GM15510 (cell line): ENCODE data around the gene DYNC1I1.

Experiments
- POLR2A ChIP-seq: IDR thresholded peaks from 3 replicates; pipeline ENCODE4 v1.6.1; 2011; ENCODE audit warnings: borderline replicate concordance; ENCODE audit not compliant: insufficient read length; ENCODE audit errors: extremely low read depth

DYNC1I1 gene

GRCh38 chr7:95901006-95901405 lies 128.7 kb downstream of the DYNC1I1 start:
- no peak for TF ChIP-seq POLR2A

GRCh38 chr7:95904099-95904498 lies 131.7 kb downstream of the DYNC1I1 start:
- TF ChIP-seq POLR2A = no peak

GRCh38 chr7:95905167-95905566 lies 132.8 kb downstream of the DYNC1I1 start:
- TF ChIP-seq POLR2A = no peak

GRCh38 chr7:95906851-95907250 lies 134.5 kb downstream of the DYNC1I1 start:
- no peak for TF ChIP-seq POLR2A

- TF ChIP-seq POLR2A = no peak
Observed at GRCh38 chr7:95907337-95907736, 135.0 kb downstream of the DYNC1I1 start.

- no peak for TF ChIP-seq POLR2A
Observed at GRCh38 chr7:95908499-95908898, 136.1 kb downstream of the DYNC1I1 start.

DNA sequence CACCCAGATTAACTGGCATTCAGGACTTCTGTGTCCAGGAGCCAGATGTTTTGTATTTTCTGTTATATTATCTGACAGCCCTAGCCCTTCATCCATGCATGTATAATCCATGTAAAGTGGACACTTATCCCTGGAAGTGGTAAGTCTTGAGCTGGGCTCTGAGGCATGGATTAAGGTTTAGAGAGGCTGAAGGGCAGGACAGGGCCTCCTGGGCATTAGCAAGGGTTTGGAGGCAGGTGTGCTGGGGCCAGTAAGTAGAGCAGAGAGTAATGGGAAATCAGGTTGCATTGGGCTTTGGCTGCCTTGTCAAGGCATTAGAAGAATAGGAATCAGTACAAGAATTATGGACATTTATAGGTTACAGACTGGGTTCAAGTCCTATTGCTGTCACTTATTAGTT lies 138.0 kb downstream of the DYNC1I1 start:
- no peak for TF ChIP-seq POLR2A

GRCh38 chr7:95915731-95916130 lies 143.4 kb downstream of the DYNC1I1 start:
- no peak for TF ChIP-seq POLR2A

DNA sequence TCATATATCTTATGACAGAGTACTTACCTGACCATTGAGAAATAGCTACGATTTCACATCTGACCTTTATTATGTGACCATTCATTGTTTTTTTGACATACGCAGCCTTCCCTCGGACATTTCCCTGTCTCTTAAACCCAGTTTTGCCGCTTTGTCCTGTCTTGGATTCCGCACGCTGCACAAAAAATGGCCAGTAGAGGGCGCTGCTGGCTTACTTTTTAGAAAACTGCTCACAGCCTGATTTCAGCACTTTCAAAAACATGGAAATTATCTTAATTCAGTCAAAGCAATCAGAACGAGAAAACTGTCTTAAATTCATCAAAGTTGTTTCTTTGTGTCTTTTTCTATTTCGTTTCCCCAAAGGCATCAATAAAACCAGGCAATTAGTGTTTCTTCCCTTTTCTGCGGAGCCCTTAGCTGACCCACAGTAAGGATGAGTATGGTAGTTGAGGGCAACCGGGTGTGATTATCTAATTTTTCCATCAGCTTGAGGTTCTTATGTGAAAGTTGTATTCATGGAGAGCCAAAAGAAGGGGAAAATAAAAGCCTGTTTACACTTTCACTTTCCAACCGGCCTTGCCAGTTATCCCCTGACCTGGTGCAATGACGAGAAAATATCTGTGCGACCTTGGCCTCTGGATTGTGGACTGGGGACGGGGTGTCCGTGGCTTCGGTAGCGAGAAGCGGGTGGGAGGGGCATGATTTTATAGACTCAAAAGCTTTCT lies 144.4 kb downstream of the DYNC1I1 start:
- TF ChIP-seq POLR2A = no peak

DNA sequence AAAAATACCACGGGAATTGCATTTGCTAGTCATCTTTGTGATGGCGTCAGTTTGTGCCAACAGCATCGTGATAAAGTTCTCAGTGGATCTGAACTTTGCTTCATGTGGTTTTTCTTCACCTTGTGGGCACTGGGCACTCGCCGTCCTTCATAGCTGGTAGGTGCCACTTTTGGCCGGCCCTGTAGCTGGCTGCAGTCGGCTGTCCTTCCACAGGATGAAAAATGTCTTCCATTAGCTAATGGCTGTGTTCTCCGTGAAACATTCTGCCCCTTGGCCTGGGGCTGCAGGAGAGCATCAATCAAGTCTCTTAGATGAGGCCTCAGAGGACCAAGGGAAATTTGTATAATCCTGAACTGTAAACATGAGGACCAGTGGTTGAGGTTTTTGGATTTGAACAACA lies 145.3 kb downstream of the DYNC1I1 start:
- TF ChIP-seq POLR2A = no peak

GRCh38 chr7:95919556-95919955 lies 147.2 kb downstream of the DYNC1I1 start:
- no peak for TF ChIP-seq POLR2A

GRCh38 chr7:95921543-95921942 lies 149.2 kb downstream of the DYNC1I1 start:
- TF ChIP-seq POLR2A = no peak

GRCh38 chr7:95922191-95922590 lies 149.8 kb downstream of the DYNC1I1 start:
- no peak for TF ChIP-seq POLR2A

- no peak for TF ChIP-seq POLR2A
Observed at GRCh38 chr7:95925236-95925635, 152.9 kb downstream of the DYNC1I1 start.

DNA sequence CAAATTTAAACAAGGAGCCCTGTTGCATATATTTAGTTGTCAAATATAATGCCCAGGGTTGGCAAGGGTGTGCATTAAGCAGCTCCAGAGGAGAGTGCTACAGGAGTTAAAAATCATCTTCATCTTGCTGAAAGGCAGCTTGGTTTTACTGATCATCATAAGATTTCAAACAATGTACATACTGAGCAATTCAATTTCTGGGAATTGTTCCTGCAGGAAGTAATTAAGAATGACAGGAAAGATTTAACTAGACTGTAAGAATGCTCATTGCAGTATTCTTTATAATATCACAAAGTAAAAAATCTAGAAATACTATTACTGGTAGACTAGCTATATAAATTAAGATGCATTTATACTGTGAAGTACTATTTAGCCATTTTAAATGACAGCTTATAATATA lies 153.6 kb downstream of the DYNC1I1 start:
- no peak for TF ChIP-seq POLR2A

DNA sequence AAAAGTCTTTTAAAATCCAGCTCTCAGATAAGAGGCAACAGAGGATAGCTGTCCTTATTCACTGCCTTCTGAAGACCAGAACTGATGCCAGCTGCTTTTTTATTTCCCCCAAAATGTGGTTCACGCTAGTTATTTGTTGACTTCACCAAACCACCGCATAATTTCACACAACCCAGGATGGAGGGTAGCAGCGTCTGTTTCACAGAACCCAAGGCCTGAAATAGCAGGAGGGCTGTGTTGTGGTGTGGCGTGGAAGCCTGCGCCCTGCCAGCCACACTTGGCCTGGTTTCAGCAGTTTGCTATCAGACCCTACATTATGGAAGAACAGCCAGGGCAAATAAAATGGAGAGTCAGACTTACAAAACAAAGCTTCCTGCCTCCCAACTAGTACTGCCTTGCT lies 155.4 kb downstream of the DYNC1I1 start:
- no peak for TF ChIP-seq POLR2A
